HUES48 (cell line): Measurements from ENCODE around the gene GATA3.

Source experiments
- H3K27ac ChIP-seq: one replicate; pipeline ENCODE4 v1.7.0; 2013; ENCODE audit warnings: low read depth, low read length, inconsistent platforms
- H3K27me3 ChIP-seq: 2 replicates; pipeline ENCODE4 v1.6.1; 2013; ENCODE audit warnings: mild to moderate bottlenecking, low read length; ENCODE audit not compliant: control insufficient read depth, insufficient read depth
- H3K36me3 ChIP-seq: 2 replicates; pipeline ENCODE4 v1.6.1; 2013; ENCODE audit warnings: low read length; ENCODE audit not compliant: control insufficient read depth, insufficient read depth
- H3K4me1 ChIP-seq: 2 replicates; pipeline ENCODE4 v1.6.1; 2013; ENCODE audit warnings: mild to moderate bottlenecking, low read length; ENCODE audit not compliant: control insufficient read depth, insufficient read depth
- H3K4me3 ChIP-seq: 2 replicates; pipeline ENCODE4 v1.5.1; 2013; ENCODE audit warnings: mild to moderate bottlenecking, low read depth, low read length
- H3K9ac ChIP-seq: 2 replicates; pipeline ENCODE4 v1.6.1; 2013; ENCODE audit warnings: mild to moderate bottlenecking, low read depth, low read length, moderate library complexity
- H3K9me3 ChIP-seq: 2 replicates; pipeline ENCODE4 v1.6.1; 2013; ENCODE audit warnings: low read length; ENCODE audit not compliant: control insufficient read depth, insufficient read depth

The GATA3 gene

DNA sequence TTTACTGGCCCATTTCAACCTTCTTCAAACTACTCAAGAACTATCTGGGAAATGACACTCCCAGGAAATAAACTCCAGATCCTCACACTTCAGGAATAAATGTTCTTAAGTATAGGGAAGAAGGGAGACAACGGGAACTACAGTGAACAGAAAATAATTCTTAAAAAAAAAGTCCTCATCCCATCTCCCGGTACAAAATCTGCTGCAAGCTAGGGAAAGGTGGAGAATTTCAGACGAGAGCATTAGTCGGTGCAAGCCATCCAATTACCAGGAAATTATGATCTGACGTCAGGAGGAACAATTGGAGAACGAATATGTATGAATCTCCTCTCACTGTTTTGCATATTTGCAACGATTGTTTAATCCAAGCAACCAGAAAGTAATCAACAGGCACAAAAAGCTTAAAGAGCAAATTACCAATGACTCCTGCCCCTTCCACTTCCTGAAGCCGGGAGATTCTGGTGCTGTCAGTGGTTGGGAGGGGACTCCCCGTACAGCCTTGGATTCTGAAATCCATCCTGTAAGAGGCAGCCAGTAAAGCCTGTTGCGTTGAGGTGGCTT lies 15.1 kb upstream of the GATA3 start:
- Histone ChIP-seq H3K9ac (no peak overlapping the region), H3K4me1 (peaks cover 49% of the 10 kb centered on the region), H3K9me3 (no peaks in the 10 kb centered on the region), H3K4me3 (no peak overlapping the region; the same call in 1 of the 2 replicates), H3K36me3 (no peaks in the 10 kb centered on the region), H3K27me3 (peaks cover 100% of the 10 kb centered on the region), H3K27ac (no peak overlapping the region)

DNA sequence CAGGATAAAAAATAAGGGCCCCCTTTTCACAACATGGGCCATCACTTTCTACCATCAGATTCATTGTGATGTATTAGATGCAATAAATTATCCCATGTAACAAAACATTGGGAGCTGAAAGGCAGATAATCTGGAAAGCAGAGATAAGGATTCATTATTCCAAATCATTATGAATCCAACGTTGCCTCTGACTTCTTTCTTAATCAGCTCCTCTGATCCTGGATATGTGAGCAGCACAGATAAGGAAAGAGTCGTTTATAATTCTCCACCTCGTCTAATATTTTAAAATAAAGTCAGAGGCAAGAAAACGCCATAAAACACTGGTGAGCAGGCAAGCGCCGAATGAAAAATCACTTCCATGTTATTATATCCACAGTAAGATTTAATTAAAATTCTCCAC lies 13.8 kb upstream of the GATA3 start:
- Histone ChIP-seq H3K27me3 (peaks cover 100% of the 10 kb centered on the region), H3K27ac (no peak overlapping the region), H3K4me3 (no peak overlapping the region), H3K4me1 (peaks cover 53% of the 10 kb centered on the region), H3K9me3 (no peaks in the 10 kb centered on the region), H3K36me3 (no peaks in the 10 kb centered on the region), H3K9ac (no peak overlapping the region)

DNA sequence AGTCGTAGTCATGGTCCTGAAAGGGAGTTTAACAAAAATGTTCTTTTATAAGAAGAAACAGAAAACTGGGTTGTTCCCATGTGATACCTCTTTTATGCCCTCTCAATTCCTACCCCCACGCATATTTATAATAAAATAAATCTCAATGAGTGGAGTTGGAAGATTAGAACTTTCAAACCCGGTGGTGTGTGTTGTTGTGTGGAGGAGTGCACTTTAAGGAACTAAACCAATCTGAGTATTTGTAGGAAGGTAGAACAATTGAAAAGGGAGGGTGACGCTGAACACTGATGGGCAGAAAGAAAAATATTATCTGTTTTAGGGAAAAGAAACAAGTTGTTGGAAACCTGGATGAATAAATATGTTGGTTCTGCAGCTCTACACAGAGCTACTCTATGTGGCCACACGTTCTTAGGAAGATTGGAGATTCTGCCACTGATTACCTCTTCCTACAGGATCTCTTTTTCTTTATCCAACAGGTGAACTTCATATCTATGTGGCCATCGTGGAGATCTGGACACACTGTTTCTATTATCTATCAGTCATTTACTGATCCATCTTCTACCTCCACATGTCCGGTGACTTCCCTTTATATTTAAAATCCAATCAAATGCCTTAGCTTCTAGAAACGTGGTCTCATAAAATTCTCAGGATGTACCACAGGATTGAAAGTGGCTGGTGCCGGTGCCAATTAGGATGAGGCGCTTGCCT lies 13.1 kb upstream of the GATA3 start:
- H3K9me3 ChIP-seq: no peaks in the 10 kb centered on the region
- no peak overlapping the region for H3K27ac ChIP-seq
- peaks cover 60% of the 10 kb centered on the region for H3K4me1 ChIP-seq
- no peak overlapping the region for H3K9ac ChIP-seq
- no peaks in the 10 kb centered on the region for H3K36me3 ChIP-seq
- H3K27me3 ChIP-seq: peaks cover 100% of the 10 kb centered on the region
- H3K4me3 ChIP-seq: no peak overlapping the region

DNA sequence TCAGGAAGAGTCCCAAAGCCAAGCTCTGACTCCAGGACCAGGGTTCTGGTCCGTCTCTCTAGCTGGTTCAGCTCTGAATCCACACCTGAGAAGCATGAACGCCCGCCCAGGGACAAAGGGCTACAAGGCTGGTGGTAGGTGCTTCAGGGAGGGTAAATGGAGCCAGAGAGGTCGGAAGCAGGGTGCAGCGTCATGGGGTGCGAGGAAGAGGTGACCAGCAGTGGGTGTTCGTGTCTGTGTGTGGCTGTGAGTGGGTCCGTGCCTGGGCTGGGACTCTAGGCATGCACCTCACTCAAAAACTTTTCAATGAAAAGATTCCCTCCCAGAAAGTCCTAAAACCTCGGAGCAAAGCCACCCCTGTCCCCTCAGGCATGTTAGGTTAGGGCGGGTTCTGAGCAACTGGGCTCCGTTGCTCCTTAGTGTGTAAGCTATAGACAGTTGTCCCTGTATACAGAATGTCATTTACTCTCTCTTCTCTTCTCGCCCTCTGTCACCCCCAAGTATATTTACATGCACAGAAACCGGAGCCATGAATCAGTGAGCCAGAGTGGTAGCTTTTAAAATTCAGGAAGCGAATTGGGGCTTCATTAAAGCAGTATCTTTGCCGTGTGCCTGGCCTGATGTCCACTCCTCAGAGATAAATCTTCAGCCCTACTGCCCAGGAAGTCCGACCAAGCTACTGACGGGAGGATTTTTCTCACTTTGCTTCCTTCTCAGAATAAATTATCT lies 12.3 kb upstream of the GATA3 start:
- Histone ChIP-seq H3K4me3 (no peak overlapping the region), H3K27ac (no peak overlapping the region), H3K9ac (no peak overlapping the region), H3K27me3 (peaks cover 100% of the 10 kb centered on the region), H3K36me3 (no peaks in the 10 kb centered on the region), H3K9me3 (no peaks in the 10 kb centered on the region), H3K4me1 (peaks cover 60% of the 10 kb centered on the region)

DNA sequence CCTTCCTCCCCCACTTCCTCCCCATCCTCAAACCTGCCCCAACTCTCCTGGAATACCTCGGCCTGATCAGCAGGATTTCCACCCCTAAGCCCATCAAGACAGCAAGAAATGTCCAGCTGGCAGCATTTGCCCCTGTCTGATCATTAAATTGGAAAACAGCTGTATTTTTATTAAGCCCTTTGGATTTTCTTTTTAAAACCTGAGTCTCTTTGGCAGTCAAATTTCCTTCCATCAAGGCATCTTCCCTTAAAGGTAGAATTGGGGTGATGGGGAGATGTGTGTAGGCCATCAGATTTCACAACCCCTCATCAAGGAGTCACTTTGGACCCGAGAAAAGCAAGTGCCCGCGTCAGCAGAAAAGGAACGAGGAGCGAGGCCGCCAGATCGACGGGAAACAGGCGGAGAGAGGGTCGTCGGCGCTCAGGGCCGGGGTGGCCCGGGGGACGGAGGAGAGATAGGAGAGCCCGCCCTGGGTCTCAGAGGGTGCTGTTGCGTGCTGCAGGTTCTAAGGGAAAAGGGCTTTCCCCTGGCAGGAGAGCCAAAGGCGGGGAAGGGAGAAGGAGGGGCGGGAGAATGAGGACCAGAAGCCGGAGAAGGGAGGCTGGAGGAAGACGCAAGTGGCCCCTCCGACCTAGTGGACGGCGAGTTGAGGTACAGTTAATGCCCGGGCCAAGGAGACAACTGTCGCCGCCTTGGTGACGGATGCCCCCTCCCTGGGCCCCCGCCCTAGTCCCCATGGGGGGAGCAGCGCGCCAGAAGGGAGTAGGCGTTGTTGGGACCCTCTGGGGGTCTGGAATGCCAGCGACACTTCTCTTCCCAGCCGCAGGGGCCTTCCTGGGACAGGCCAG lies 11.5 kb upstream of the GATA3 start:
- no peak overlapping the region for H3K27ac ChIP-seq
- peak overlapping the region; percentile 28 for H3K4me3 ChIP-seq
- H3K27me3 ChIP-seq: peaks cover 100% of the 10 kb centered on the region
- no peaks in the 10 kb centered on the region for H3K9me3 ChIP-seq
- peaks cover 65% of the 10 kb centered on the region for H3K4me1 ChIP-seq
- no peaks in the 10 kb centered on the region for H3K36me3 ChIP-seq
- no peak overlapping the region for H3K9ac ChIP-seq

DNA sequence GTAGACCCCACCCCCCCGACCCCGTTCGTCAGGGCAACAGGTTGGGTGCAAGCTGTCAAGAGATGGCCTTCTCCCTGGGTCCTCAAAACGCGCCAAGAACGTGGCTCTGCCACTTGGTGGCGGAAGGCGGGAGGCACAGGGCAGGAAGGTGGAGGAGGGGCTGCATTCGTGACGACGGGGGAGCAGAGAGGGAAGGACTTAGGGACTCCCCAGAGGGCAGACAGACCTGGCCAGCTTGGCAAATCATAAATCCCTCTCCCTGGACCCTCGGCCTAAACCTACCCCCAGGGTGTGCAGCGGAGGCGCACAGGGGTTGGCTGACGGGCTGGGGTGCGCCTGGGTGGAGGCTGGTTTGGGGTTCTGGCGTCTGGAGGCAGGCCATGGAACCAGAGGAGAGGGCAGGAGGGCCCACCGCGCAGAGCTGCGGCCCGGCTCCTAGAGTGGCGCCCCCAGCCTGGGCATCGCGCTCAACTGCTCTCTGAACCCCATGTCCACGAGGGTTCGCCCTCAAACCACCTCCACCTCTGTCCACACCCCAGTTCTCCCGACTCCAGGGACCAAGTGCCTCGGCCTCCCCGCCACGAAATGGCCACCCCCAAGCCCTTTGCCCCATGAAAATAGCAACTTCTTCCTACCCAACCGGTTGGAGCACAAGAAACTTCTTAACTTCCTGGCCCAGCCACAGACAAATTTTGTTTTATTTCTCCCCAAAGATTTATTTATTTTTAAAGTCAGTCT lies 10.8 kb upstream of the GATA3 start:
- Histone ChIP-seq H3K27ac (no peak overlapping the region), H3K4me3 (peak overlapping the region; percentile 46), H3K9me3 (no peaks in the 10 kb centered on the region), H3K9ac (no peak overlapping the region), H3K4me1 (peaks cover 70% of the 10 kb centered on the region), H3K36me3 (no peaks in the 10 kb centered on the region), H3K27me3 (peaks cover 100% of the 10 kb centered on the region)

DNA sequence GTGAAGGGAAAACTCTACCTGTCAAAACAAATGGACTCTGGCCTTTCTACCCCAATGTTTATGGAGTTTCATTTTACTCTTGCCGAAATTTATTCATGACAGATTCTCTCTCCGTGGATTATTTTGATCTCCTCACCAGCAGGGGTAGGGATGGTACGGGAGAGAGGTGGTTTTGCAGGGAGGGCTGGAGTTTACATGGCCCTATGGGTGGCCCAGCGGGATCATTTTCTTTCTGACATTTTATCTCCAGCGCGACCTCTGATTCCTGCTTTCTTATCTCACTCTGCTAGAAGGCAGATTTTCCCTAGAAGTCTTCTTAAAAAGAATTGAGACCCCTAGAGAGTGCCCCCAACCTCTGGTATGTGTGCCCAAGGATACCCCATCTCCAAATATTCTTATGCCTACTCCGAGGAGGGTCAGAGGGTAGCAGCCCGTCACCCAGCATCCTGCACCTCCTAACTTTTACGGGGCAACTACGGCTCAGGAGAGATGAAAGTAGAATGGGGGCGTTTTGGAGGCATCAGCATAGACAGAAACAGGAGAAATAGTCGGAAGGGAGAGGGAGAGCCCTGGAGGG lies 10.1 kb upstream of the GATA3 start:
- Histone ChIP-seq H3K27ac (no peak overlapping the region), H3K9me3 (no peaks in the 10 kb centered on the region), H3K4me3 (peak overlapping the region; percentile 57; the same call in 1 of the 2 replicates), H3K27me3 (peaks cover 100% of the 10 kb centered on the region), H3K36me3 (no peaks in the 10 kb centered on the region), H3K9ac (no peak overlapping the region), H3K4me1 (peaks cover 75% of the 10 kb centered on the region)

DNA sequence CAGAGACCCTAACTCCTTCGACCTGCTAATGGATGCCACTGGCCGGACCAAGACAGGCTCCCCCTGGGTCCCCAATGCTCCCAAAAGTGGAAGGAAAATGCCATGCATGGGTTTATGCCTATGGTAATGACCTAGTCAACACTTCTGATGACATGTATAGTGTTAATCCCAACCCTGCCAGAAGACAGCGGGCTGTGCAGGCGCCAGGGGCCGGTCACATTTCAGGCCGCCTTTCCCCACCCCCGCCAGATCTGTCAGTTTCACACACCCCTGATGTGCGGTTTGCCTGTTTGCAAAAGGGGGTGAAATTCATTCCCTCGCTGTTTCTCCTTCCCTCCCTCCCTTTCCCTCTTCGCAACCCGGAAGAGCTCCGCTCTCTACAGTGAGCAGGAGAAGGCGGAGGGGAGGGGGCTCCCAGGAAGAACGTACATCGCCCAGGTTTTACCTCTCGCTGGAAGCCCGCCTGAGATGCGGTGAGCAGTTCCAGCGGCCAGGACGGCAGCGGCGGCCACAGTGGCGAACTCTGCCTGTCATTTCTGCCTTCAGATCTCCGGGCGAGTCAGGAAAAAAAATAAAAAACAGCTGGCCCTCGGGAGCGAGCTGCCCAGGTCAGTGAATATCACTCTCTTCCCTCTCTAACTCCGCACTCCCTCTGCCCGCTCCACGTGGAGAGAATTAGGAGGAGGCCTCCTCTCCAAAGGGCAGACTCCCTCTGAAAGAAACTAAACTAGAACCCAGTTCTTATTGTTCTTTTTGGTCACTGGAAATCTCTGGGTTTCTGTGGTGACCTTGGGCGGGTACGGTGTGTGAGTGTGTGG lies 9.4 kb upstream of the GATA3 start:
- H3K36me3 ChIP-seq: no peaks in the 10 kb centered on the region
- no peak overlapping the region for H3K9ac ChIP-seq
- H3K9me3 ChIP-seq: no peaks in the 10 kb centered on the region
- H3K27ac ChIP-seq: no peak overlapping the region
- peaks cover 100% of the 10 kb centered on the region for H3K27me3 ChIP-seq
- peak overlapping the region; percentile 57 for H3K4me3 ChIP-seq
- H3K4me1 ChIP-seq: peaks cover 70% of the 10 kb centered on the region

DNA sequence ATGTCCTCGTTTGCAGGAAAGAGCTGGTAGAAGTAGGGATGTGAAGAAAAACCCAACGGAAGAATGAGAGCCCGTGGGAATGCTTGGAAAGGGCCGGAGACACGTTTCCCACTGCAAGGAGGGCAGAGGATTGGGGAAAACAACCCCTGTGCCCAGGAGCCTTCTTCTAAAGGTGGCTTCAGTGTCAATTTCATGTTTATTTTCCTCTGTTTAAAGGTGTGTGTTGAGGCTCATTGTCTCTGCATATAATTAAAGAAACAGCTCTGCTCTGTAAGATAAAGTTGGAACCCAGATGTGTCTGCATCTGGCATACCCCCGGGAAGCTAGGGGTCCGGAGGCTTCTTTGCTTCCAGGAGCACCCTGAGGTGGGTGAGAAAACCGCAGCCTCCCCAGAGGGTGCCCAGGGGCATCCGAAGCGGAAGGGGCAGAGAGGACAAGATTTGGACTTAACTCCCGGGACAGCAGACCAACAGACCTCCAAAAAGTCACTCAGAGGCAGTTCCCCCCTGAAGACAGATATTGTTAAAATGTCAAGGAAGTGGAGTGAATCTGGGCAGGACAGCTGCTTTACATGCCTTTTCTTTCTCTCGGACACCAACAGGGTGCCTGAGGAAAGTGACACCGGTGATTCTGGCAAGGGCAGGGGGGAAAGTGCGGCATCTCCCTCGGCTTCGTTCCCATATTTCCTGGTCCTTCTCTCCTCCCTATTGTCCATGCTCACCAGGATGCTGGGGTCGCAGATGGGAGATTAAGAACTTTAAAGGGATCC lies 8.6 kb upstream of the GATA3 start:
- peaks cover 100% of the 10 kb centered on the region for H3K27me3 ChIP-seq
- H3K9ac ChIP-seq: no peak overlapping the region

More for the DNA sequence above, 8.6 kb upstream of the GATA3 start:
- Histone ChIP-seq H3K4me1 (peaks cover 70% of the 10 kb centered on the region), H3K27ac (no peak overlapping the region), H3K9me3 (no peaks in the 10 kb centered on the region), H3K36me3 (no peaks in the 10 kb centered on the region), H3K4me3 (peak overlapping the region; percentile 57; the same call in 1 of the 2 replicates)
